ENCODE data around the gene RAB3IP. TPM values are rescaled to one million over a fixed set of nuclear protein-coding genes. Genes with fewer than 3 reads are reported as not detected.
"Not testable (repeated sequence)": the region's sequence is repeated elsewhere in the genome, so short reads cannot be mapped to it uniquely, and the experiment has no call there.

The RAB3IP gene
- total RNA-seq, 1 experiment from 2014 or later: 16.7 TPM

DNA sequence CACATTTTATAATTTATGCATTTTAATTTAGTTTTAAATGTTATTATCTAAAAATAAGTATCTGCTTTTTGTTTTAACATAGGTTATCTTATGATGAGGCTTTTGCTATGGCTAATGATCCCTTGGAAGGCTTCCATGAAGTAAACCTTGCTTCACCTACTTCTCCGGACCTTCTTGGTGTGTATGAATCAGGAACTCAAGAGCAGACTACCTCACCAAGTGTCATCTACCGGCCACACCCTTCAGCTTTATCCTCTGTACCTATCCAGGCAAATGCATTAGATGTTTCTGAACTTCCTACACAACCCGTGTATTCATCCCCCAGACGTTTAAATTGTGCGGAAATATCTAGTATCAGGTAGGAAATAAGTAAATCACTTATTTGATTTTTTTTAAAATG, 16.6 kb downstream of the RAB3IP start:
- DNase-seq (ENCODE audit: extremely low read depth, low read depth): no peak

DNA sequence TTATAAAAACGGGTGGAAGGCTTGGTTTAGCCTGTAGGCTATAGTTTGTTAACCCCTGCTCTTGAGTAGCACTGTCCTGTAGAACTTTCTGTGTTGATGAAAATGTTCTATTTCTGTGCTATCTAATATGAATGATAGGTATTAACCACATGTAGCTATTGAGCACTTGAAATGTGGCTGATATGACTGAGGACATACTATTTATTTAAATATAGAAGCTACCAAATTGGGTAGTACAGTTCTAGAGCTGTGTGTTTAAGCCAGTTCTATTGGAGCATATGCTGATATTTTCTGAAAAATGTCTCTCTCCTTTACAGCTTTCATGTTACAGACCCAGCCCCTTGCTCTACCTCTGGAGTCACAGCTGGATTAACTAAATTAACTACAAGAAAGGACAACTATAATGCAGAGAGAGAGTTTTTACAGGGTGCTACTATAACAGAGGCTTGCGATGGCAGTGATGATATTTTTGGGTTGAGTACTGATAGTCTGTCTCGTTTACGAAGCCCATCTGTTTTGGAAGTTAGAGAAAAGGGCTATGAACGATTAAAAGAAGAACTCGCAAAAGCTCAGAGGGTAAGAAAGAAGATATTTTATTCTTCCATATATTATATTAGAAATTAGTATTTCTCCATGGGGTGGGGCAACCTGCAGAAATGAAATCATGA, 17.6 kb downstream of the RAB3IP start:
- no peak for DNase-seq (ENCODE audit: extremely low read depth, low read depth)

DNA sequence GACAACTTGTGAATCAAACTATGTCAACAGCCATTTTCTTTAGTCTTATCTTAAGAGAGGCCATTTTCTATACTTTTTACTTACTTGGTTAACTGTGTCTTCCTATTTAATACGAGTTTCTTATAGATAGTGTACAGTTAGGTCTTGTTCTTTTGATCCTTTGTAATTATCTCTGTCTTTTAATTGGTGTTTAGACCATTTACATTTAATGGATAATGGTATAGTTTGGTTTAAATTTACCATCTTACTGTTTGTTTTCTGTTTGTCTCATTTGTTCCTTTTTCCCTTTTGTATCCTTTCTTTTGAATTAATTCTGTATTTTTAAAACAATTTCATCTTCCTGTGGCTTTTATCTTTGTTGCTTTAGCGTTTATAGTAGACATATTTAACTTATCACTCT, 19.4 kb downstream of the RAB3IP start:
- DNase-seq (ENCODE audit: extremely low read depth, low read depth): no peak

DNA sequence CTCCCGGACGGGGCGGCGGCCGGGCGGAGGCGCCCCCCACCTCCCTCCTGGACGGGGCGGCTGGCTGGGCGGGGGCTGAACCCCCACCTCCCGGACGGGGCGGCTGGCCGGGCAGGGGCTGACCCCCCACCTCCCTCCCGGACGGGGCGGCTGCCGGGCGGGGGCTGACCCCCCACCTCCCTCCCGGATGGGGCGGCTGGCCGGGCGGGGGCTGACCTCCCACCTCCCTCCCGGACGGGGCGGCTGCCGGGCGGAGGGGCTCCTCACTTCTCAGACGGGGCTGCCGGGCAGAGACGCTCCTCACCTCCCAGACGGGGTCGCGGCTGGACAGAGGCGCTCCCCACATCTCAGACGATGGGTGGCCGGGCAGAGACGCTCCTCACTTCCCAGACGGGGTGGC, 20.9 kb downstream of the RAB3IP start:
- DNase-seq (ENCODE audit: extremely low read depth, low read depth): not testable (repeated sequence)

DNA sequence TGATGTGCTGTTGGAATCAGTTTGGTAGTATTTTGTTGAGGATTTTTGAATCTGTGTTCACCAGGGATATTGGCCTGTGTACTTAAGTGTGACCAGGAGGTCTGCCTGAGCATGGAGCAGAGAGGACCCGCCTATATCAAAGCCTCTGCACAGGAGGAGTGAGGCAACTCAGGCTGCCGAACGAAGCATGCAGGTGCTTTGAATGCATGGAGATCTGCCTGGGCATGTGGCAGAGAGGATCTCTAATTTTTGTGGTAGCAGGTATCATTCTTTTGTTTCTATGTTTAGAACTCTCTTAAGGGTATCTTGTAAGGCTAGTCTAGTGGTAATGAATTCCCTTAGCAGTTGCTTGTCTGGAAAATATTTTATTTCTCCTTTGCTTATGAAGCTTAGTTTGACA, 26.9 kb downstream of the RAB3IP start:
- DNase-seq (ENCODE audit: extremely low read depth, low read depth): no peak

DNA sequence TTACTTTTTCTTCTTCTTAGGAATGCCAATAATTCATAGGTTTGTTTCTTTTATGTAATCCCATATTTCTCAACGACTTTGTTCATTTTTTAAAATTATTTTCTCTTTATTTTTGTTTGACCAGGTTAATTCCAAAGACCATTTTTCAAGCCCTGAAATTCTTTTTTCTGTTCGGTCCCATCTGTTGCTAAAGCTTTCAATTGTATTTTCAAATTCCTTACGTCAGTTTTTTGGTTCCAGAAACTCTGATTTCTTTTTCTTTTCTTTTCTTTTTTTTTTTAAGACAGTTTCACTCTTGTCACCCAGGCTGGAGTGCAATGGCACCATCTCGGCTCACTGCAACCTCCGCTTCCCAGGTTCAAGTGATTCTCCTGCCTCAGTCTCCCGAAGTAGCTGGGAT, 27.6 kb downstream of the RAB3IP start:
- no peak for DNase-seq (ENCODE audit: extremely low read depth, low read depth)

DNA sequence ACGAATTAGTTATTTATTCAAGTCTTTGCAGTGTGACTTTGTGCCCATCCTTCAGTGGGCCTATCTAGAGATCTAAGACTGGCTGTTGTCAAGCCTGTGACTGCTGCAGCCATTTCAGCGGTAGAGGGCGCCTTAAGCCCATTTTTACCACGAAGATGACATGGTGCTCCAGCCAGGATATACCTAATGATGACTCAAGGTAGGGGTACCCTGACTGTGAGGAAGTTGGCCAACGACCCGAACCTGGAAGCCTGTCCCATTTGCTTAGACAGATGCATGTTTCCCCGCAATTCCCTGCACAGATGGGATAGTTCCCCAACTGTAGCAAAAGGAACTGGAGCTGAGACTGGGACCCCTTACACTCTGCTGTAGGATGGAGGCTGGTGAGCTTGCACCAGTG, 41.3 kb downstream of the RAB3IP start:
- DNase-seq (ENCODE audit: extremely low read depth, low read depth): peak; percentile 57

DNA sequence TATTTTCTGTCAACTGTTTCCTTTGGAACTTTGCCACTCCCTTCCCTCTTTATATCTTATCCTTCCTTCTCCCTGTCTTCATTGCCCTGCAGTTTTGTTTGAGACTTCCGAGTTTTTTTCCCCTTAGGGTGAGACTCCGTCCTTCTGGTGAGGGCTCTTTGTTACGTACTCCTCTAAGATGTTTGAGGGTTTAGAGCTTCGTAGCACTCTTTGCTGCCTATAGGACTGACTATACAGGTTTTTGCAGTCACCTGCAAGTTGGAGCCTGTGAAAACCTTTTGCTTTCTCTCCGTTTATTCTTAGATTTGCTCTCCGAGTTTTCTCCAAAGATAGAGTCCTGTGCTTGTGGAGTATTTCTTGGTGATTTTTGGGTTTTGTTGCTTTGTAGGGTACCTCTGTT, 44.7 kb downstream of the RAB3IP start:
- no peak for DNase-seq (ENCODE audit: extremely low read depth, low read depth)

DNA sequence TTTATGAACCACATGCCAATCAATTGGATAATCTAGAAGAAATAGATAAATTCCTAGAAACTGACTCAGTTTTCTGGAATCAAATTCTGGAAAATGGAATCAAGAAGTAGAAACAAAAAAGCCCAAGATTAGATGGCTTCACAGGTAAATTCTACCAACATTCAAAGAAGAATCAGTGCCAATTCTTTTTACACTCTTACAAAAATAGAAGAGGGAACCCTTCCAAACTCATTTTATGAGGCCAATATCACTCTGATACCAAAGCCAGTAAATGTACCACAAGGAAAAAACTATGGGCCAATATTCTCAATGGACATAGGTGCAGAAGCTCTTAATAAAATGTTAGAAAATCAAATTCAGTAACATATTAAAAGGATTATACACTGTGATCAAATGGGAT, 50.7 kb downstream of the RAB3IP start:
- no peak for DNase-seq (ENCODE audit: extremely low read depth, low read depth)

DNA sequence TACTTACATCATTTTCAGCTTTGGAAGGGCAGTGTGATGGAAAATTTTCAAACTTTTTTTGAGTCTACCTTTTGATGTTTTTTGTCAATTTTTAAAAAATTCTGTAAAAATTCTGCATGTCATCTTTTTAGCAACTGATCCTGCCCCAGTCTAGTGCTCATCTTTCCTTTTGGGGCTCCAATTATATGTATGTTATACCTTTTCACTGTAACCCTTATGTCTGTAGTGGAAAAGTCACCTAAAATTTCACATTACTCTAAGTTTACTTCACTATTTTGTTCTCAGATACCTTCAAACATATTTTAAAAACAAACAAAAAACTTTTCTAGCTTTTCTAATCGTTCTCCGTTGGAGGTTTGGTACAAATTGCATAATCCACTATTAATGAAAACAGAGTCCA, 53.9 kb downstream of the RAB3IP start:
- DNase-seq (ENCODE audit: extremely low read depth, low read depth): no peak

DNA sequence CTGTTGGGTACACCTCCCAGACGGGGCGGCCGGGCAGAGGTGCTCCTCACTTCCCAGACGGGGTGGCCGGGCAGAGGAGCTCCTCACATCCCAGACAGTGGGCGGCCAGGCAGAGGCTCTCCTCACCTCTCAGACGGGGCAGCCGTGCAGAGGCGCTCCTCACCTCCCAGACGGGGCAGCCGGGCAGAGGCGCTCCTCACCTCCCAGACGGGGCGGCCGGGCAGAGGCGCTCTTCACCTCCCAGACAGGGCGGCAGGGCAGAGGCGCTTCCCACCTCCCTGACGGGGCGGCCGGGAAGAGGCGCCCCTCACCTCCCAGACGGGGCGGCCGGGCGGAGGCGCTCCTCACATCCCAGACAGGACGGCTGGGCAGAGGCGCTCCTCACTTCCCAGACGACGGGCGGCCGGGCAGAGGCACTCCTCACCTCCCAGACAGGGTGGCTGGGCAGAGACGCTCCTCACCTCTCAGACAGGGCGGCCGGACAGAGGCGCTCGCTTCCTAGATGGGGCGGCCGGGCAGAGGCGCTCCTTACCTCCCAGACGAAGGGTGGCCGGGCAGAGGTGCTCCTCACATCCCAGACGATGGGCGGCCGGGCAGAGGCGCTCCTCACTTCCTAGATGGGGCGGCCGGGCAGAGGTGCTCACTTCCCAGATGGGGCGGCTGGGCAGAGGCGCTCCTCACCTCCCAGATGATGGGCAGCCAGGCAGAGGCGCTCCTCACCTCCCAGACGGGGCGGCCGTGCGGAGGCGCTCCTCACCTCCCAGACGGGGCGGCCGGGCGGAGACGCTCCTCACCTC, 68.6 kb downstream of the RAB3IP start:
- not testable (repeated sequence) for DNase-seq (ENCODE audit: extremely low read depth, low read depth)

DNA sequence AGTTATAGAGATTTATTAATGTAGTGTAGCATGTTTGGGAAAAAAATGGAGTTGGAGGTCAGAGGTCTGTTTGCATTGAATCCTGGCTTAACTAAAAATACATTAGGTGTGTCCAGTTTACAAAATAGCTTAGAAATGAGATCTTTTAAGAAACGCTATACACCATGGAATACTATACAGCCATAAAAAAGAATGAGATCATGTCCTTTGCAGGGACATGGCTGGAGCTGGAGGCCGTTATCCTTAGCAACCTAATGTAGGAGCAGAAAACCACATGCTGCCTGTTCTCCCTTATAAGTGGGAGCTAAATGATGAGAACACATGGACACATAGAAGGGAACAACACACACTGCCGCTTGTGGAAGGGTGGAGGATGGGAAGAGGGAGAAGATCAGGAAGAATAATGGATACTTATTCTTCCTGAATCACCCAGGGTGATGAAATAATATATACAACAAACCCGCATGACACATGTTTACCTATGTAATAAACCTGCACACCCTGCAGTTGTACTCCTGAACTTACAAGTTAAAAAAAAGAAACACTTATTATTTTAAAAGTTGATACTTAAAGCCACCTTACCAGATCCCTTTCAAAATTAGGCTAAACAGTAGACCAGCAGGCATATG, 72.3 kb downstream of the RAB3IP start:
- no peak for DNase-seq (ENCODE audit: extremely low read depth, low read depth)

DNA sequence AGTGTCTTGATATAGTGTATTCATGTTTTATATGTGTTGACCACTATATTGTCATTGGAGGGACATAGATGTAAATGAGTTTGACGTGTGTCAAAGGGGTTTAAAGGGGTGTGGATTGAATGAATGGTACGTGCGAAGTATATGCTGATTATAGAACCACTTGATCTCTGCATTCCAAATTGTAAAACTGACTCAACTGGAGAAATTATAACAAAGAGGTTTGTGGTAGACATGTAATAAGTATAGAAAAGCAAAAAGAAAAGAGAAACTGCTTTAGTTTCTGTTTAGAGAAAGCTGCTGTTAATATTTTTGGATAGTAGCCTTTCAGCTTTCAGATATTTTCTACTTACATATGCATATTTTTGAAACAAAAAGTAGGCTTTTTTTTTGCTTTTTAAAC, 77.4 kb downstream of the RAB3IP start:
- no peak for DNase-seq (ENCODE audit: extremely low read depth, low read depth)

DNA sequence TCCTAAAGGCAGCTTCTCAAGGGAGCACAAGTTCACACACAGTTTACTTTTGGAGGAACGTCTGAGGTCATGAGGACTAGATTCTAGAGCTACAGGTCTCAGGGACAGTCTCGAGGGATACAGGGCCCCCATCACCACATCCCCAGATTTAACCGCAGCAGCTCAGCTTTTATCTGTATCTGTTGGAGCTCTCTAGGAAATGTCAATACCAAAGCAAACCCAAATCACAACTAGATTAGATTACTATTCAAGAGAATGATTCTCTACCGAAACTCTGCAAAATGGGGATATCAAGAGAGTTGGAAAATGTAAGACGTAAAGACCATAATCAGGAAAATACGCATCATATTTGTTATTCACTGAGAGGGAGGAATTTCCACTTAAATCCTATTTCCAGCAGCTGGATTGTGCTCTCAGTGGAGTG, 82.4 kb downstream of the RAB3IP start:
- no peak for DNase-seq (ENCODE audit: extremely low read depth, low read depth)

DNA sequence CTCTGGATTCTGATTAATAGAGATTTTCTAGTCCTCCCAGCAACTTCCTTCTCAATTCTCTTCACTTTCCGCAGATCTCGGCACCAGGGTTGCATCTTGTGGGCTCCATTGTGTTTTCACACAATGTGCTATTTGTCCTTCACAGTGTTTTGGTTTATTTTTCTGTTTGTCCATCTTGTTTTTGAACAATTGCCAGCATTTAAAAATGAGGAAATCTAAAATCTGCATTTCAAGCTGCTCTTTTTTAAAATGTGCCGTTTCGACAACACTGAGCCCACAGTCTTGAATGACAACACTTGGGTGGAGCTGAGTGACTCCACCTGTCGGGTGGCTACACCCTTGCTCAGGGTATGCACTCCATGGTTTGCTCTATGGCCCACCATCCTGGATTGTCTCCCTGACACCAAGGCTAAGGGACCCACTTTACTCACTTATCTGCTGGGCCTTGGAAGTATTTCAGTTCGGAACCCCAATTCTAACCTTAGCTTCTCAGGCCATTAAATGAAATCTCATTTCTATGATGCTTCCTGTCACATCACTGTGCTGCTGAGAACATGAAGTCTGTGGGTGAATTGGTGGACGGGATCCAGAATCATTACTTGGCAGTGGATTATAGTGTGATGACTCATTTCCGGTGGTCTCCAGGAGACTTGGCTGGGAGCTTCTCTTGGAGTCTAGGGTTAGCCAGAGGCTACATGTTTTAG, 82.9 kb downstream of the RAB3IP start:
- no peak for DNase-seq (ENCODE audit: extremely low read depth, low read depth)

DNA sequence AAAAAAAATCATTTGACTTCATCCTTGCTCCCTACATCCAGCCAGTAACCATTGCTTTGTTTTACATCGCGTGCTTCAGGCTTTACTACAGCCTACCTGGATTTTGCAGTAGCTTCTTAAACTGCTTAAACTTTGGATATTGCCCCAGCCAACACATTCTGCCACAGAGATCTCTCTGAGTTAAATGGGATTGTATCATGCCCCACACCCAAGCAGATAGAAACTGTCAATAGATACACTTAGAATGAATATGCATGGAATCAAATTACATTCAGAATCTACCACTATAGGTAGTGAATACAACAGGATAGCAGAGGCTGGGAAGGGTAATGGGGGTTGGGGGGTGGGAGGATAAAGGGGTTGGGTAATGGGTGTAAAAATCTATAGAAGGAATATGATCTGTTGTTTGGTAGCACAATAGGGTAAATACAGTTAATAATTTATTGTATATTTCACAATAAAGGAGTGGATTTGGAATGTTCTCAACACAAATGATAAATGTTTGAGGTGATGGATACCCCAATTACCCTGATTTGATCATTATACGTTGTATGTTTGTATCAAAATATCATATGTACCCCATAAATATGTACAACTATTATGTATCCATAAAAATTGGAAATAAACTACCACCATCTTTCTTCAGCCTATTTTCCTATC, 83.7 kb downstream of the RAB3IP start:
- DNase-seq (ENCODE audit: extremely low read depth, low read depth): no peak

DNA sequence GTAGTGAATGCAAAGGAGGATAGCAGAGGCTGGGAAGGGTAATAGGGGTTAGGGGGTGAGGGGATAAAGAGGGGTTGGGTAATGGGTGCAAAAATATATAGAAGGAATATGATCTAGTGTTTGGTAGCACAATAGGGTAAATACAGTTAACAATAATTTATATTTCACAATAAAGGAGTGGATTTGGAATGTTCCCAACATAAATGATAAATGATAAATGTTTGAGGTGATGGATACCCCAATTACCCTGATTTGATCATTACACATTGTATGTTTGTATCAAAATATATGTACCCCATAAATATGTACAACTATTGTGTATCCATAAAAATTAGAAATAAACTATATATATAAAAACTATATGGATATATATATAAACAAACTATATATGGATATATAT, 85.4 kb downstream of the RAB3IP start:
- DNase-seq (ENCODE audit: extremely low read depth, low read depth): no peak

DNA sequence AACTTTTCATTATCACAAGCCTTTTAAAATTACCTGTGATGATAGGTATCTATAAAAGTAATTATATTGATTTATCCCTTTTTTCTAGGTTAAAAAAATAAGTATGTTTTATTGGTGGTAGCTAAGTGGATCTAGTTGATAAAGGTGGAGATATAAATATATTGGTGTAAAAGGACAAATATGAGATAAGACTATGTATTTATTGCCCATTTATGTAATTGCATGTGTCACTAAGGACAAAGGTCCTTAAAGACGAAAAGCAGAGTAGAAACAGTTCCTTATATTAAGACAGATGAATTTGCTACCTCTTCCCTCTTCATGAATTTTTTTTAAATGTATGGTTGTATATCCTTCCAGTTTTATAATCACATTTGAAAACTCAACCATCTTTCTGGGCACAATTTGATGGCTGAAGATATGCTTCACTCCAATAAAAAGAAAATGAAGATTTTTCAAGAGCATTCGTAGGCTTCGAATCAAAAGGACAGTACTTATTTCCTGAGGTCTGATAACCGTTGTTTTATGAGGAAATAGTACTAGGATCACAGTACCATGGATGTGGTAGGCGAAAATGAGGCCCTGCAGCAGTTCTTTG, 86.4 kb downstream of the RAB3IP start, which contains the start of gene MYRFL:
Gene MYRFL (plus strand): TSS at position 262 of the 595 bp plus-strand sequence. CDS start 291 bp downstream, at position 553.
- DNase-seq (ENCODE audit: extremely low read depth, low read depth): no peak

DNA sequence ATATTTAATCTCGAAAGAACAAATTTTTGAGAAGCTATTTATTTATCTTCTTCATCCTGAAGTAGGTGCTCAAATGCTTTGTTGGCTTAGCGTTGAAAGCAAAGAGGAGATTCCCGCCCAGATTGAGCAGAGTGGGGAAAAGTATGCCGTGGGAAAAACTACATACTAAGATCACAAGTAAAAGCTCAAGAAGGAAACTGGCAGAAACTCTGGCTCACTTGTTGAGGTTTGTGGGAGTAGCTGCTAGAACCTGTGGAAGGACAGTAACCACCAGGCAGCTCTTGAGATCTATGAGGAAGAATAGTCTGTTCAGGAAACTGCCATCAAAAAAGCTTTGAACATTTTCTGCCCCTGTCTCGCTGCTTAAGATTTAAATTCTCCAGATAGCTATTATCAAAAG, 90.2 kb downstream of the RAB3IP start:
- DNase-seq (ENCODE audit: extremely low read depth, low read depth): no peak

DNA sequence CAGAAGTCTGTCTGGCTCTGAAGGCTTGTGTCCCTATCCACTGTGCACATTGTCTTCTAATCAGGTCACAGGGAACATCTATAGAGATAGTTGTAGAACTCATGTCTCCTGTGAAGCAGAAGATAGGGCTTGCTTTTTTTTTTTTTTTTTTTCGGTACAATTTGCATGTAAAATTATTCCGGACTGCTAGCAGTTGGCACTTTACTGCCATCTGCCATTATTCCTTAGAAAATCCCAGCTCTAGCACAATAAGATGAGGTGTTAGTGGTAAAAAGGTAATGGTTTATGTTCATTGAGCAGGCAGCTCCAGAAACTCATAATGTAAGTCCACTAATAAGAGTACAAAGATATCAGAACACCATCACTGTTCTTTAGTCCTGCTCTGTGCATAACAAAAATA, 95.0 kb downstream of the RAB3IP start:
- no peak for DNase-seq (ENCODE audit: extremely low read depth, low read depth)
